DMS 273 (cell line): ENCODE data around the gene TMC3.
A peak's percentile ranks its signal among the peaks of the same experiment; 100 is the strongest.
"Not testable (repeated sequence)": the region's sequence is repeated elsewhere in the genome, so short reads cannot be mapped to it uniquely, and the experiment has no call there.

Experiments
- DNase-seq: peaks from one replicate; lab custom pipeline; 2025; ENCODE audit not compliant: unreplicated experiment; lab: John Stamatoyannopoulos, UW

Gene TMC3

DNA sequence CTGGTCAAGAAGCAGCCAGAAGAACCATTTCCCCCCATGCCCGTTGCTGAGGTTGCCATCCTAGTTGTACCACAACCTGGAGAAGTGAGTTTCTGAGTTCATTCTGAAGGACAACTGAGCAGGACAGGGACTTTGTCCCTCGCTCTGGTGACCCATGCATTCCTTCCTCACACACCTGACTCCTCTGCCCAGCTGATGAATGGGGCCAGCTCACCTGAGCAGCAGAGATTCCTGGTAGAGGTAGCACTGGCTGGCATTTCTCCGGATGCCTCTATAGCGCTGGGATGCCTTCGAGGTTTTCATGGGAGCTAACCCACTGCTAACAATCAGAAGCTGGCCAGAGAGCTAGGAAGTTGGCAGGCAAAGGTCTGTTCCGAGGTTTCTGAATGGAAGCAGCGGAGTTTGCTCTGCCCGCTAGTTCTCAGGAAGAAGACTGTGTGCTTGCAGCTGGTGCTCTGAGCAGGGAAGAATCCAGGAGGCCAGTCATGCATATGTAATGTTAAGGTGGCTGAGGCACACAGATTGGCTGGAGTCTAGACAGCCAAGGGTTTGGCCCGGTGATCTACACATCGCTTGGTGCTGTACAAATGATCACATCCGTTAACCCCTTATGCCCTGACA lies at the start of gene TMC3:
TMC3 (minus strand) TSS at position 439 of the 621 bp plus-strand sequence; CDS start at position 303, 136 bp downstream.
- no peak for DNase-seq

DNA sequence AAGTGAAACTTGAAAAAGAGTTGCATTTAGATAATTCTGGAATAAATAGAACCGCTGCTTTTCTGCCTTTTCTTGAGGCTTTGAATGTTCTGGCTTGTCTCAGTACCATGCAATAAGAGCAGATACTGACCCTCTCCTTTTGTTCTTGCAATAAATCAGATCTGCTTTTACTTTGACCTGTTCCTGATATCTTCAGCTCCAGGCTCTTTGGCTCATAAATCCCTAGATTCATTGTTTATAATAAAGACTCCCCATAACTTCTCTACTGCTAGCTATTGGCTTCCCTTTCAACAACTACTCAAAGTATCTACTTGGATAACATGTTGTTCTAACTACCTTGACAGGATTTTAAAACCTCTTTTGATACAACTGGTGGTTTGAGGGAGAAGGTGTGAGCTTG lies 47.4 kb upstream of the TMC3 start:
- no peak for DNase-seq

DNA sequence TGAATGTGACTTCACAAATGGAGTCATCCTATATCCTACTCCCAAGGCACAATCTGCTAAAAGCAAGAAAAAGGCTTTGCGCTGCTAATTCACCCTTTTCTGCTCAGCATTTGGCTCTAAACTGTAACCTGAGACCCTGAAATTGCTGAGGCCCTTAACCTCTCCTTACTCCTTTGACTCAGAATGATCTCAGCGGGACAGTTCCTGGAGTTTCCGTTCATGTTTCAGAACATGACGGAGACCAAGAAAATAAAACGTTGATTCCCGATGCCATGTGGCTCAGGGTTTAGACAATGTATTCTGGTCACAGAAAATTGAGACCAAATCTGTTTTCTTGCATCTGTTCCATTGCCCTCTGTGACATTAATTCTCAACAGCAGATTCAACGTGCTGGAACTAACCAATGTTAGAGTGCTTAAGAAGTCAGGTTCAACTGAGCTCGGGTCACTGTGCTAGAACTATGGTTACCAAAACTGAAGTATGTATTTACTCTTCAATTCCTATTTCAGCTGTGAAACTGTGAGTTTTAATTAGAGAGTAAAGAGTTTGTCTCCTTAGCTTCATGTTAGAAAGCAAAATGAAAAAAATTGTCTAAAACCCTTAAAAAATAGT lies 45.4 kb upstream of the TMC3 start:
- DNase-seq = peak; percentile 82

DNA sequence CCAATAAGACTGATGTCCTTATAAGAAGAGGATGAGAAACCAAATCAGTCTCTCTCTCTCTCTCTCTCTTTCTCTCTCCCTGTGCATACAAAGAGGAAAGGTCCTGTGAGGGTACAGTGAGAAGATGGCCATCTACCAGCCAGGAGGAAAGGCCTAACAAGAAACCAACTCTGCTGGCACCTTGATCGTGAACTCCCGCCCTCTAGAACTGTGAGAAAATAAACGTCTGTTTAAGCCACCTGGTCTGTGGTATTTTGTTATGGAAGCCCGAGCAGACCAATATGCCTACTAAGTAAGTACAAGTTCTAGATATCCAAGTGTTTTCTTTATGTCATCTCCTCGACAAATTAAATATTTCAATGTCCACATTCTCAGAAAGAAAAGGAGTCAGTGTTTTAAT lies 44.9 kb upstream of the TMC3 start:
- DNase-seq = peak; percentile 59

DNA sequence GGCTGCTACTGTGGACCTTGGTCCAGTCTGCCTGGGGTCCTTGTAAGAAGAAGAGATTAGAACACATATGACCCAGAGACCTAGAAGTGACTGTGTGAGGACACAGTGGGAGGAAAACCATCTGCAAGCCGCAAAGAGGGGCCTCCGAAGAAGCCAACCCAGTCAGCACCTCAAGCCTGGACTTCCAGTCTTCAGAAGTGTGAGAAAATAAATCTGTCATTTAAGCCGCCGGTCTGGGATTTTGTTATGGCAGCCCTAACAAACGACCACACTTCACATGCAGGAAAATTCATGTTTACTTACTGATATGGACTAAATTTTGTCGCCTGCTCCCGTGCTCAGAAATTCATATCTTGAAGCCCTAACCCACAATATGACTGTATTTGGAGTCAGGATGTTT lies 44.4 kb upstream of the TMC3 start:
- no peak for DNase-seq

DNA sequence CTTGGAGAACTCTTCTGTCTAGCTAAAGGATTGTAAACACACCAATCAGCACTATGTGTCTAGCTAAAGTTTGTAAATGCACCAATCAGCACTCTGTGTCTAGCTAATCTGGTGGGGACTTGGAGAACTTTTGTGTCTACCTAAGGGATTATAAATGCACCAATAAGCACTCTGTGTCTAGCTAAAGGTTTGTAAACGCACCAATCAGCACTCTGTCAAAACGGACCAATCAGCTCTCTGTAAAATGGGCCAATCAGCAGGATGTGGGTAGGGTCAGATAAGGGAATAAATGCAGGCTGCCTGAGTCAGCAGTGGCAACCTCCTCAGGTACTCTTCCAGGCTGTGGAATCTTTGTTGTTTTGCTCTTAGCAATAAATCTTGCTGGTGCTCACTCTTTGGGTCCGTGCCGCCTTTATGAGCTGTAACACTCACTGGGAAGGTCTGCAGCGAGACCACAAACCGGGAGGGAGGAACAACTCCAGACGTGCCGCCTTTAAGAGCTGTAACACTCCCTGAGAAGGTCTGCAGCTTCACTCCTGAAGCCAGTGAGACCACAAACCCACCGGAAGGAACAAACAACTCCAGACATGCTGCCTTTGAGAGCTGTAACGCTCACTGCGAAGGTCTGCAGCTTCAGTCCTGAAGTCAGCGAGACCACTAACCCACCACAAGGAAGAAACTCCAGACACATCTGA lies 40.4 kb upstream of the TMC3 start:
- not testable (repeated sequence) for DNase-seq

DNA sequence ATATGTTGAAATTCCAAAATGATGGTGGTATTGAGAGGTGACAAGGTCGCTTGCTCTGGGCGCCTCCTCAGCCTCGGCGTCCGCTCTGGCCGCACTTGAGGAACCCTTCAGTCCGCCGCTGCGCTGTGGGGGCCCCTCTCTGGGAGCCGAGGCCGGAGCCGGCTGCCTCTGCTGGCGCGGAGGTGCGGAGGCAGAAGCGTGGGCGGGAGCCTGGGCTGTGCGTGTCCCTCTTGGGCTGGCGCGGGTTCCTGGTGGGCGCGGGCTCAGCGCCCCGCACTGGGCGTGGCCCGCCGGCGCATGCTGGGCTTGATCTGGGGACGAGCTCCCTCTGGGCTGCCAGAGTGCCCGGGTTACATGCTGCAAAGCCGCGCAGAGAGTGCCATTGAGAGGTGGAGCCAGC lies 39.8 kb upstream of the TMC3 start:
- no peak for DNase-seq

DNA sequence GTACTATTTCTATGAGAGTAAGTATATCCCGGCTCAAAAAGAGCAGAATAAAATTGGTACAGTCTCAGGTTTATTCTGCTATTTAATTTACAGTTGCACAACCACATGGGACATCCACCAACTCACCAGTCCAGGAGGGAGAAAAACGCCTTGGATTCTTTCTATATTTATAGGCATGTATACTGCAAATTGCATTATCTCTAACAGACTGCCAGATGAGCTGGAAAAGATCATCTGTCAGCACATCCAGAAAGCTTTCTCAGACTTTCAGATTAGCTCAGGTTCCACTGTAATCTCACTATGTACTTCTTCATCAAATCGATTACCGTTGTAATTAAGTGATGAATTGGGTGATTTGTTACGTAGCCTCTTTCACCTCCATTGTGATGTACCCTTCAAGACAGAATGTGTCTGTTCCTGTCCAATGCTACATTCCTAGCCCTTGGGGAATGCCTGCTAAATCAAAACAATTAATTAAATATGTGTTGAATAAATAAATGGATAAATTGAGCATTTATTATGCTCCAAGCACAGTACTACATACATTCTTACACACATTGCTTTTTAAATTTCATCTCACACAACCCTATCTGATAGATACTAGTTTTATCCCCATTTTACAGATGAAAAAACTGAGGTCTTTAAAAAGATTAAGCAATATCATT lies 38.1 kb upstream of the TMC3 start:
- DNase-seq = no peak

DNA sequence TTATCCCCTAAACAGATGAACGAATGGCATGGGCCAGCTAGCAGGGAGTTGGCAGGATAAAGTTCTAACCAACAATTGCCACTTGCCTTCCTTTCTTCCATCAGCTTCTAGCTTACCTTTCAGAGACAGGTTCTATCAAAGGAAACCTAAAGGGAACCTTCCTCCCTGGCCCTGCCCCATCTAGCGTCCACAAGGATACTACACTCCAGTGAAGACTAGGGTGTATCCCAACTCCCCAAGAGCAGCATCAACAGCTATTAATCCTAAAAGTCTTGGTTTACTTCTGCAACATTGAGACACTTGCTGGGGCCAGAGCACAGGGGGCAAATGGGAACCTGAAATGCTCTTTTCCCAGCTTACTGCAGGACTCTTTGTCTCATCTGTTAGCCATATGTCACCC lies 37.0 kb upstream of the TMC3 start:
- no peak for DNase-seq

DNA sequence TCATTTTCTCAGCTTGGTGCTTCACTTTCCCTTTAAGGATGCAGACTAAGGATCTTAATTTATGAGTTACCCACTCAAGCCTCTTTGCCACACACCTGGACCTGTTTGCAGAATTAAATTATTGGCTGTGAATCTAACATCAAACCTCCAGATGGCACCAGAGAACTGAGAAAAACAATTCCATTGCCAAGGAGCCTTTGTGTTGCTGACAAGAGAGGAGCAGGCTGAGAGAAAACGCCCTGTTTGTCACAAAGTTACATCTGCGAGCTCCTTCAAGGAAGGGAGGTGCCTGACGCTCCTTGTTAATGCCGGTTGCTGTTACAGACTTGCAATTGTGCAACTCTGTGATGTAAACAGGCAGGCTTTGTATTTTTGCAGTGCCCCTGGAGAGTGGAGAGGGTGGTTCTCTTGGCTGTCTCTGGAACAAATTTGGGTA lies 36.3 kb upstream of the TMC3 start:
- peak; percentile 80 for DNase-seq

DNA sequence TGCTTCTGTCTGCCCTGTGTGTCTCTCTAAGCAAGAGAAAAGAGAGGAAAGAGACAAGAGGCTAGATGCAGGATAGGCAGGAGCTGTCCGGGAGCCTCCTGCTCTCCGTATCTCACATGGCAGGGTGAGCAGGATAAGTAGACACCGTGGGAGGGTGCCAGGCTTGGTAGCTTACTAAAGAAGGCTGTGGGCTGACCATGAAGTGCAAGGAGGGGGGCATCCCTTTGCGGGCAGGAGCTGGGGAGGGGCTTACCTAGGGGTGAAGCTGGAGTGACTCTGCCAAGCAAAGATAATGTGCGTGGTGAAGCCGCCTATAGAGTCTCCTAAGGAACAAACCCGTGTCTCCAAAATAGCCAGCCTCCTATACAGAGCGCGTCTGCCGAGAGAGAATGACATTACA lies 33.7 kb upstream of the TMC3 start:
- DNase-seq = no peak

DNA sequence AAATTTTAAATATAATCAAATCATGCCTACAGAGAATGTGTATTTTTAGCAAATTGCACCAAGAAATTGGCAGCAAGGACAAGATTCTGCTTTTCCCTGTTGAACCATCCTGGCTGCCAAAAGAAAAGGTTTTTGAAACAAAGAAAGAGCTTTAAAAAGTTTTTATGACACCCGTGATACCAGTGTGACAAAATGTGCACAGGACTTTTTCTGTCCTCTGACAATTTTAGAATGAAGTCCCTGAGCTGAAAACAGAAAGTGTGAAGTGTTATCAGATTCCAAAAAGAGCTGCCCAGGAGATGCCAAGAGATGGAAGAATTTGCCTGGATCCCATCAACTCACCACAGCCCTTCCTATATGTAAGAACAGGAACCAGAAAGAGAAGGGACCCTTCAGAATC lies 33.2 kb upstream of the TMC3 start:
- DNase-seq = no peak

DNA sequence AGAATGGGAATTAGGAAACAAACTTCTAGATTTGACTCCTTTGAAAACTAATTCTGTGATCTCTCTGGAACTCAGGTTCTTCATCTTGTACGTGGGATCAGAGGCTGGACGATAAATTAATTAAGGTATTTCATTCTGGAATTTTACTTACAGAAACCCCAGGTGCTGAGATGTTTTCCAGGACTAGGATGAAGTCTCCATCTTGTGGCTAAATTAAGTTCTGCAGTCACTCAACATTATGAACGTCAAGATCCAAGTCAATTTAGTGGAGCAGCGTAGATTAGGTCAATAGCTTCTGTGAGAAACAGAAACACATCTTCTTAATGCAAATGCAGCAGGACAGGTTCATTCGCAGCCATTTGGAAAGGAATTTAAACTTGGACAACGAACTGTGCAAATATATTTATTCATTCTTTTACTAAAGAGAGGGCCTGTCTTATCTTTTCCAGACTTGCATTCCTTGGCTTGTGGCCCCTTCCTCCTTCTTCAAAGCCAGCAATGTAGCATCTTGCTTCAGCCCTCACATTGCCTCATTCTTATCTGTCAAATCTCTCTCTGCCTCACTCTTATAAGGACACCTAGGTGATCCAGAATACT lies 26.7 kb upstream of the TMC3 start:
- peak; percentile 62 for DNase-seq

DNA sequence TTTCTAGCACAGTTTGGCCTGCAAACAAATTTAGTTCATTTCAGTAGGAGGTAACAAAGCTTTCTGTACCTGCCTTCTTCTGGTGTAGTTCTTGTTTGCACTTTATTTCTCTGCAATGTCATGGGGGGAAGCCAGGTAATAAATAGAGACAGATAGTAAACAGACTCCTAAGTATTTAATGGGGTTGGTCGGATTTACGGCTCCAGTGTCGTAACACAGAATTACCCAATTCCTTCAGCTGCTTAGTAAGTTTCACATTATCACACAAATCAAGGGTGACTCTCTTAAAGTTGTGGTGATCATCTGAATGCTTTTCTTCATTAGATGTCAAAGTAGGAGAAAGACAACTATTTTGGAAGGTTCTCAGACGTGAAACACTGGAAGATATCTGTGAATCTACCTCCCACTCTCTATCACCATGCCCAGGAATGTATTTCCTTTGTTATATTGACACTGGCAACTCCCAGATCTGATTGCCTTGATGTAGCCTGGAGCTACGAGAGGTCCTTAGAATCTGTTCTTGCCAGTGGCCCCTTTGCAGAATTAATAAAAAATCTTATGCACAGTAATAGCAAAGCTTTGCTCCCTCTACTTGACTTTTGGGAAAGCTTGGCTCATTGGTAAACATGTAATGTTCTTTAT lies 25.0 kb upstream of the TMC3 start:
- no peak for DNase-seq

DNA sequence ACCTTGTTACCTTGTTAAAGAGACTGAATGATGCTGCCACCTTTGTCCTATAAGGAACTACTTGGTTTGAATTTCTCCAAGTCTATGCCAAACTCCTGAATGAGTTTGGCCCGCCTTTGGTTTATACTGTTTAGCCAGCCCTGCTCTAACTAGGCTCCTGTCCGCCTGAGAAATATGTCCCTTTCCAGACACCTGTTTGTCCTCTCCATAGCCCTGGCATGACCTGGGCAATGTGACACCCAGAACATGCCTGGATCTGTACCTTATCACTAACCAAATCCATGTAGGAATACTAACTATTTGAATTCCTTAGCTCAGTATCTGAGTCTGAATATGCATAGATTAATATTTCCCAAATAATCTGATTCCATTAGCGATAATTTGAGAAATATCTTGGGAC lies 24.4 kb upstream of the TMC3 start:
- DNase-seq = no peak

DNA sequence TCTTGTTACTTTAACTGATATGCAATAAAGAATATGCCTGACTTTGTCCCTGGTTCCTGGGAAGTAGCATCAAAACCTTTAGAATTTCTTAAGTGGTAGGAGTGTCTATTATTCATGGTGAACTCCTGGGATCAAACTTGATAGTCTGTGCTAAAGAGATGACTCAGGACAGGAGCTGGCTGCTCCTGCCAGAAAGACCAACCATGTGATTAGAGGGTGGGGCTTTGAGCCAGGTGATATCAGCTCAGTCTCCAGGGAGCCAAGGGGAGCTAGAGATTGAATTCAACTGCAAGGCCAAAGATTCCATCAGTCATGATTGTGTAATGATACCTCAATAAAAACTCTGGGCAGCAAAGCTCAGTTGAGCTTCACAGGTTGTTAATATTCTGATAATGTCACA lies 20.6 kb upstream of the TMC3 start:
- DNase-seq = no peak

DNA sequence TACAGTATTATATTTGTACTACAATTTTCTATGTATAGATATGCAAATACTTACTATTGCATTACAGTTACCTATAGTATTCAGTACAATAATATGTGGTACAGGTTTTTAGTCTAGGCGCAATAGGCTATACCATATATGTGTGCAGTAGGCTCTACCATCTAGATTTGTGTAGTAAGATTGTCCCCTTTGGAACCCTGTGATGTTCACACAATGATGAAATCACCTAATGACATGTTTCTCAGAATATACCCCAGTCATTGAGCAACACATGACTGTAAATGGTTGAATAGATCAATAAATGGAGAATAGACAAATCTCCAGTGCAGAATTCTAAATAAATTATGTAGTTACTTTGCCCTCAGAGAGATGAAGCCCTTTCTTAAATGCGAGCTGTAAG lies 17.6 kb upstream of the TMC3 start:
- no peak for DNase-seq

DNA sequence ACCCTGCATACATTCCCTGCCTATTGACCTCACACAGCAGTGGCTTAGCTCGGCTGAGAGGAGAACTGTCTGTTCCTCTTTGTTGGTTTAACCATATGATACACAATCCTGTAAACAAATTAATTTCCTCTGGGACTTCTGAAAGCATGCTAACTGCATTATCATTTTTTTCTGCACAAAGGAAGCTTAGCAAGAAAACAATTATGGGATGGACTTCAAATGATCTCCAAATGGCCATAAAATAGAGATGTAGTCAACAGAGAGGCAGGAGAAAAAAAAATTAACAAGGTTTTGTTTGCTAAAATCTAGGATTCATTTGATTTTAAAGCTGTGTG lies 14.4 kb upstream of the TMC3 start:
- DNase-seq = no peak

DNA sequence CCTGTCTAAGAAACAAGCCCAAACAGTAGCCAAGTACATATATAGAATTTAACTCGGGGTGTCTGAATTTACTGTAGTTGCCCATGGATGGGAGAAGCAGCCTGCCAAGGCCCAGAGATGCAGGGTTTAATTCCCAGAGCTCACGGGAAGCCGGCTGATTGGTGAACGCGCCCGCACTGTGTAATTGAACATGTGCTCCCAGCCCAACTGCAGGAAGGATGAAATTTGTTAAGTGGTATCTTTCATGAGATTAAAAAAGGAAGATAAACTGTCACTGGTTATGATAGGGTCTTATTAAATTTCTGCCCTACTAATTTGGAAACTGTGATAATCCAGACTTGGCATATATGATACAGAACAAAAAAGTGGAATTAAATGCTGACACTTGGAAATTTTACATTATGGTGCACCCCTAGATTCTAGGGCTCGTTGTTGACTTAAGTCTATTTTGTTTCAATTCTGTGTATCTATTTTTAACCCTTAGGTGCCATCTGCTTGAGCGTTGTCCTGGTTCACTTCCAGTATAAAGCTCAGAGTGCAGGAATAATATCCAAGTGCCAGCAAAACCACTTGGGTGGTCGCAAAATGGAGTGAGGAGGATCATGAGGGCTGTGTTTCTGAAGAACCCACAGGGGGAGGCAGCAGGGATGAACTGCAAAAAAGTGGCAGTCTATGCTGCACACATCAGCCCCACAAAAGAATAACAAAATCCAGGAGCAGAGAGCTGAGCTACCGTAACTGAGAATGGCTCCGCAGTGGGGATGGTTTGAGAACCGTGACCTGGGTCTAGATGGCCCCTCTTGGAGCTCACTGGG lies 13.8 kb upstream of the TMC3 start:
- DNase-seq = no peak

DNA sequence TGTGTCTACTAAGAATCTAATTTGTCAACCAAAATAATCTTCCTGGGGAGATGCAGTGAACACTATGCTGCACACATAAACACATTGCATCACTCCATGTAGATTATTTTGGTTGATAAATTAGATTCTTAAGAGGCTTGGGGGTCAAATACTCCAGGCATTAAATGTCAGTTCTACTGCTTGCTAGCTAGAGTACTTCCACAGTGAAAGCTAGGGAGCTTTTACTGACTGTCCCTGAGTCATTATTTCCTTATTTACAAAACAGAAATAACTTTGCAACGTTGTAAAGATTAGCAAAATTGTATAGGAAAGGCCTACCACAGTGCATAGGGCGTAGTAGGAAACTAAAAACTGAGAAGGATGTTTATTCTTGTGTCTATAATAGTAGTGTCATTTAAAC lies 12.9 kb upstream of the TMC3 start:
- DNase-seq = no peak

DNA sequence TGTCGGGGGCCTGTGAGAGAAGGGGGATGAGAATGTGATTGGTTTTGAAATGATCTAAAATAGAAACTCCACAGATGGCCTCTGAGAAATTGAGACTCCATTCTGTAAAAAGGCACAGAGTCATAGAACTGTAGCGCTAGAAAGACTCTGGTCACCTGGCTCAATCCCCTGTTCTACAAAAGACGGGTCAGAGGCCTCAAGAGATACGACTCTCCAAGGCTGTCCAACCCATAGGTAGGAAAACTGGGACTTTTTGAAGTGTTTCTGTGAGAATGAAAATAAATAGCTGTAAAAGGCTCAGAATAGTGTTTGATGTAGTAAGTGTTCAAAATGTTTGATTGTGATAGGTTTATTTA lies 11.7 kb upstream of the TMC3 start:
- DNase-seq = no peak
